Uterus (tissue), 2 donors: ENCODE measurements around the gene THAP5.

Source experiments
- CTCF ChIP-seq, 4 experiments: fragments of 200-600 bp in 2 of 4; fragments of 450-650 bp in 2 of 4; sonication (generic) in 2 of 4; IDR thresholded peaks; one replicate each; pipeline ENCODE4 v1.5.1; 2016 to 2019; ENCODE audit warnings: antibody characterized with exemption in 4 of 4, mild to moderate bottlenecking in 2 of 4, moderate library complexity in 1 of 4
- POLR2A ChIP-seq, 2 donors: fragments of 450-650 bp; IDR thresholded peaks; one replicate each; pipeline ENCODE4 v1.6.1; 2016; ENCODE audit warnings: antibody characterized with exemption in 2 of 2, mild to moderate bottlenecking in 1 of 2, moderate library complexity in 1 of 2

GRCh38 chr7:108589874-108590273 lies 20.4 kb upstream of the THAP5 start:
- no peak for TF ChIP-seq CTCF (IDR thresholded peaks at IDR 0.05)
- TF ChIP-seq POLR2A (IDR thresholded peaks at IDR 0.05) = no peak
